GM13976 (cell line): ENCODE measurements around the gene SETDB1.
"Not testable (repeated sequence)": the region's sequence is repeated elsewhere in the genome, so short reads cannot be mapped to it uniquely, and the experiment has no call there.

ENCODE experiments used
- DNase-seq: peaks from one replicate; pipeline ENCODE4 v3.0.0; 2012; ENCODE audit warnings: low spot score
- CTCF ChIP-seq: IDR thresholded peaks from 2 replicates; pipeline ENCODE4 v1.5.1; 2012; ENCODE audit warnings: borderline replicate concordance, mild to moderate bottlenecking; ENCODE audit not compliant: insufficient read depth; ENCODE audit errors: extremely low read depth, missing control alignments, control extremely low read depth
- in situ Hi-C: fragments of 300-500 bp; cut with MboI; formaldehyde crosslinking; loops from one replicate; pipeline ENCODE4 v1.12.0; 2022; ENCODE audit warnings: low sequenced_read_pairs, mixed read lengths, inconsistent platforms; ENCODE audit not compliant: unreplicated experiment

The SETDB1 gene

GRCh38 chr1:150893336-150893913 is 32.7 kb upstream of the SETDB1 start:
- in situ Hi-C loops: no loop called here
- no peak for DNase-seq
- no peak for TF ChIP-seq CTCF

- in situ Hi-C loops: no loop called here
- no peak for DNase-seq
- no peak for TF ChIP-seq CTCF
These were observed 30.5 kb upstream of the SETDB1 start for GRCh38 chr1:150895618-150896017.

GRCh38 chr1:150899795-150900194 is 26.4 kb upstream of the SETDB1 start:
- in situ Hi-C loops, DNase-seq: not testable (repeated sequence)

- no peak for DNase-seq
- TF ChIP-seq CTCF: no peak
- in situ Hi-C loops: no loop called here
These were observed 23.8 kb upstream of the SETDB1 start for GRCh38 chr1:150902346-150902745.

GRCh38 chr1:150902751-150903150 is 23.4 kb upstream of the SETDB1 start:
- in situ Hi-C loops: no loop called here
- no peak for DNase-seq
- TF ChIP-seq CTCF: no peak

- no peak for DNase-seq
These were observed 20.9 kb upstream of the SETDB1 start for GRCh38 chr1:150905301-150905700.

GRCh38 chr1:150906329-150906728 is 19.8 kb upstream of the SETDB1 start:
- TF ChIP-seq CTCF: no peak
- no peak for DNase-seq
- in situ Hi-C loops: no loop called here

More at GRCh38 chr1:150905301-150905700, 20.9 kb upstream of the SETDB1 start:
- in situ Hi-C loops: no loop called here
- no peak for TF ChIP-seq CTCF
